HL-60/S4 treated with phorbol 12-myristate 13-acetate at 8.2 ng/mL for 4 days and 3 days (cell line): Measurements from ENCODE around the gene NHLRC4.

Experiments
- in situ Hi-C: fragments of 300-500 bp; cut with MboI; formaldehyde crosslinking; loops from 2 replicates; pipeline ENCODE4 v1.15.0; 2022; ENCODE audit warnings: low sequenced_read_pairs

The NHLRC4 gene, protein sequence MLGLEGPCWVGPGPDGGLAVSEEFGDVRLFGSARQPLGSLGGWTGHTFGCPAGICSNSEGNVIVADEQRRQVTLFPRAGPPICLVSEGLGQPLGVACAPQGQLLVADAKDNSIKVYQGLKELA

GRCh38 chr16:566475-567372 lies at the start of gene NHLRC4:
TSS of gene NHLRC4 (plus strand) at chr16:567005. CDS start at chr16:568048, 1,043 bp downstream.
- in situ Hi-C loops, result no loop called here

GRCh38 chr16:518858-519257 lies 47.9 kb upstream of the NHLRC4 start:
- in situ Hi-C loops, result no loop called here

GRCh38 chr16:519425-519824 lies 47.4 kb upstream of the NHLRC4 start:
- in situ Hi-C loops, result no loop called here

GRCh38 chr16:519841-520687 lies 46.7 kb upstream of the NHLRC4 start:
- in situ Hi-C loops, result no loop called here

DNA sequence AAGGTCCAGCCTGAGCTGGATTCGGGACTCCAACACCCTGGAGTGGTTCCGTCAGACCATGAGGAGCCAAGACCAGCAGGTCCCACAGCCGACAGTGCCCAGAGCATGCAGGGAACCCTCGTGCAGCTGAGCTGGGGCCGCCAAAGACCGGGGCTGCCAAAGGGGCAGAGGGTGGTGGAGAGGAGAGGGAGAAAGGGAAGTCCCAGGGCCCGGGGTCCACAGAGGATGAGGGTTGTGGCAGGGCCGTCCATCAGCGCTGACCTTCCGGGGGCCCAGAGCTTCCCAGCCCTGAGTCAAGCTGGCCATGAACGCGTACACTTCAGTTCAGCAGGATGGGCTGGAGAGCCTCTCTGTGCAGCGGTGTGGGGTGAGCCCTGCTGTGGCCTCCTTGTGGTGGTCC lies 46.0 kb upstream of the NHLRC4 start:
- in situ Hi-C loops, result no loop called here

- in situ Hi-C loops, result no loop called here
These were observed 45.2 kb upstream of the NHLRC4 start for GRCh38 chr16:521381-522210.

- in situ Hi-C loops, result no loop called here
These were observed 44.3 kb upstream of the NHLRC4 start for GRCh38 chr16:522320-523096.

DNA sequence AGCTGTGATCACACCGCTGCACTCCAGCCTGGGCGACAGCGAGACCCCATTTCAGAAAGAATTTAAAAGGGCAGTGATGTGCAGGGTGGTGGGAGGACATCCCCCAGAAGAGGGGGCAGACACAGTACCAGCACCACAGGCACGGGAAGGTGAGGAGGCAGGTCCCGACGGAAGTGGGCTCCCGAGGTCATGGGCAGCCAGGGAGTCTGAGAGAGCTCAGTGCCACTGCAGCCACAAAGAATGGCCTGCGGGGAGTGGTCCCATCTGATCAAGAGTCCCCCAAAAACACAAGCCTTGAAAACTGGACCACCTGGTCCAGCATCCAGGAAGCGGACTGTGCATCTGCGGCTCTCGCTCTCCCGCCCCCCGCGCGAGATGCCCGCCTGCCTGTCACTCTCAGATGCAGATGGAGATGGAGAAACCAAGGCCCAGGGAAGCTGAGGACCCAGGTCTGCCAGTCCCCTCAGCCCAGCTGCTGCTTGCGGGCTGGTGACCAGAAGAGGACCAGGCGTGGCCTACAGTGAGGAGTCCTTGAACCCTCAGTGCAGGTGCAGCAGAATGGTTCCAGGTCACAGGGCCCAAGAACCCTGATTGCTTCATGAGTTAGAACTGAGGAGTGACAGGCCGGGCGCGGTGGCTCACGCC lies 43.6 kb upstream of the NHLRC4 start:
- in situ Hi-C loops, result no loop called here

- in situ Hi-C loops, result no loop called here
These were observed 42.3 kb upstream of the NHLRC4 start for GRCh38 chr16:524274-525040.

- in situ Hi-C loops, result no loop called here
These were observed 41.7 kb upstream of the NHLRC4 start for GRCh38 chr16:525123-525519.

DNA sequence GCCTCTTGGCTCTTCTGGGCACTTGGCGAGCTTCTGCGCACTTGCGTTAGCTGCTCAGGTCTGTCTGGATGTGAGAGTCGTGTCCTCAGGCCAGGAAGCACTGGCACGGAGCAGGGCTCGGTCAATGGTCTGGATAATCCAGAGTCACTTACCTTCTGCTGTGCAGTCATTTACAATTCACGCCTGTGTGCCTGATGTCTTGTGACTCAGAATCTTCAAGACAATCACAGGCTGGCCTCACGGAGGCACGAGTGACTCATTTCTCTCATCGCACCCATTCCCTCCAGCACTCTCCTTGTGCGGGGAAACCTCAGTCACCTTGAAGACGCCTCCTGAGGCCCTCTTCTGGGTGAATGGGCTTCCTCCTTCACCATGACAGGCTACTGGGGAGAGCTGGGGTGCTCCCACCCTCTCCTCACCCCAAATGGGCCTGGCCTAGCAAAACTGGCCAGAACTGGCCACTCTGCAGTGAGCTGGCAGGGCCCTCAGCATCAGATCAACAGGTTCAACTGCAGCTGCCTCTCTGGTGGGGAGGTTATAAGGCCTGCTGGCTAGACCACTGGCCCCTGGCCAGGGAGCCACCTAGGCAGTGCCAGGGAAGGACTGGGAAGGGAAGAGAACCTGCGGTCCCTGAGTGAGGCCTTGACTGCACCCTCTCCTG lies 41.2 kb upstream of the NHLRC4 start:
- in situ Hi-C loops, result no loop called here

- in situ Hi-C loops, result no loop called here
These were observed 40.4 kb upstream of the NHLRC4 start for GRCh38 chr16:526181-527014.

DNA sequence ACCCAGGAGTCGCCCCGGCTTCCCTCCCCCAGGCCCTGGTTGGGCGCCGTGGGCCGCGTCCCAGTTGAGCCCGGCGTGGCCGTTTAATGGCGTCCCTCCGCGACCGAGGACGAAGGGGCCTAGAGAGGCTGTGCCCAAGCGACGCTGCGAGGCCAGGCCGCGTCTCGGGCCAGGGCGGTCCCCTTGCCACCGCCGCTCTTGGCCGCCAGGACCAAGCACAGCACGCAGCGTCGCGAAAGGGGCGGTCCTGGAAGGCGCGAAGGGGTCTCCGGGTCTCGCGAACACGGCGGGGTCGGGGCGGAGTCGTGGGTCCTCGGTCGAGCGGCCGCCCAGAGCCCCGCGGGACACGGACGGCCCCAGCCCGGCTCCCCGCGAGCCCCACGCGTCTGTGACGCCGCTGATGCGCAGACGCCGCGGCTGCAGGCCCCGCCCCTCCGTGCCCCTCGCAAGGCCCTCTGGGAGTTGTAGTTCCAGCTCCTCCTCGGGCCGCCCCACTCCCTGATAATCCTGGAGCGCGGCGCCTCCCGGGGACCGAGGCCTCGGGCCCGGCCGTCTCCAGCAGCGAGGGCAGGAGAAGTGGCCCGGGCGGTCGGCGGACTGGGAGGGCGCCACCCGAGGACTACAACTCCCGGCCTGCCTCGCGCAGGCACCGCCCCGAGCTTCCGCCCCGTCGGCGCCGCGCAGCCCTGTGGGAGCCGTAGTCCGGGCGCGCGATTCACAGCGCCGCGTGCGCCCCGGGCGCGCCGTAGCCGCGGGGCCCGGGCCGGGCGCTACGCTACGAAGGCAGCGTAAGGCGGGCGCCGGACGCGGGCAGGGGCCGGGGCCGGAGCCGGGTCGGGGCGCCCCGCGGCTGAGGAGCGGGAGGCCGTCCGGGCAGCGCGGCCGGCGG lies 39.5 kb upstream of the NHLRC4 start, which contains the start of gene CAPN15:
TSS of gene CAPN15 (plus strand) at position 698 of the 889 bp plus-strand sequence. CDS start 19,127 bp downstream, outside the sequence.
- in situ Hi-C loops, result no loop called here

DNA sequence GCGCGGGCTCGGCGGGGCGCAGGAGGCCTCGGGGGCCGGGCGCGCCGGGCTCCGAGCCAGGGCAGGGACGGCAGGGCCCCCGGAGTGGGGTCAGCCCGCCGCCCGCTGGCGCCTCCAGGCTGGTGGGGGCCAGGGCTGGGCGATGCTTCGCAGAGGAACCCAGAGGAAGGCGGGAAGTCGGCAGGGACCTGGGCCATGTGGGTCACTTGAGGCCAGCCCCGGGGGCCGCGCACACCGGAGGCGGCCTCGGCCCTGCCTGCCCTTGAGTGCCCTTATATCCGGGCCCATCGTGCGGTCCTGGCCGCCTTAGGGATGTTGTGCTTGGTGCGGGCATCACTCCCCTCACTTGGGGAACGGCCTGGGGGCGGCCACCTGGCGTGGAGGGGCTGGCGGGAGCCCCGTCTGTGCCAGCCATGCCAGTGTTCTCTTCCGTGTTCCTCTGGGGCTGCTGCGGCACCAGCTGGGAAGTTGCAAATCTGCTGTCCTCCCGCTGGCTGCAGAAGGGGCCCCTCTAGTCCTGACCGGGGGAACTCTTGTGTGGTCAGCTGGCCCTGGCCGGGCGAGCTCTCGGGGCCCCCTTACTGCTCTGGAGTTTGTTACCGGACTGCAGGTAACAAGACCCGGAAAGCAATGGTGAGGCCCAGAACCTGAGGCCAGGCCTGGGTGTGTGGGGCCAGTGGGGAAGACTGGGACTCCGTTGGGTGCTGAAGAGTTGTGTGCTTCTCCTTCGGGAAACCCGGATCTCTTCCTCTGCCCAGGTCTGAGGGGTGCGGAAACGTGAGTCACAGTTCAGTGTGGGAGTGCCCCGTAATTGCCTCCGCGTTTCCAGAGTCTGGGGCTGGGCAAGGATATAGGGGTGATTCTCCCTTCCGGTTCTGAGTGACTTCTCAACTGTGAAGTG lies 38.4 kb upstream of the NHLRC4 start:
- in situ Hi-C loops, result no loop called here

DNA sequence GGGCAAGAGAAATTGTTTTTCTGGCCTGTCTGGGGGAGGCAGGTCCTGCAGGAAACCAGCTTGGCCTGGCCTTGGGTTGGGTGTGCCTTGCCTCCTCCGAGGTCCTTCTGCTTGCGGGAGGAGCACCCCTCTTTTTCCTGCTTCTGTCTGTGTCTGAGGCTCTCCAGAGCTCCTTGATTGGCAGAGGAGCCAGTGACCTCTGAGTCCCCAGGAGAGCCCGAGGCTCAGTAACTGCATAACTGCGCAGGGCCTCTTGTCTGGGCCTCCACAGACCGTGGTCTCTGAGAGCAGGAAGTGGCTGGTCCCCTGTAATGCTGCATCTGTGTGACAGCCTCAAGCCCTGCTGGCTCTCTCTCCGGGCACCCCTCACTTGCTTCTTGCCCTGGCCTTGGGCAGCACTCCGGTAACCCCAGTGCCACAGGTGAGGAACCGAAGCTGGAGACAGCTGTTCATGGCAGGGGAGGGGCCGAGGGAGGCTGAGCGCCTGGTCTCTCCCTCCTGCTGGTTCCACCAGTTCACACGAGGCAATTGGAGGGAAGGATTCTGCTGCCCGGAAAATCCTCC lies 37.7 kb upstream of the NHLRC4 start:
- in situ Hi-C loops, result no loop called here
